Upper lobe of left lung (tissue), 6 donors: ENCODE measurements around the gene GLS. TPM values are rescaled to one million over a fixed set of nuclear protein-coding genes. Genes with fewer than 3 reads are reported as not detected.

Experiments used
- ATAC-seq, 2 donors: fragments of 200-7000 bp; cut with Tn5 transposase; one replicate each; pipeline ENCODE4 v1.9.1; 2022; ENCODE audit warnings: mild to moderate bottlenecking in 2 of 2, moderate library complexity in 2 of 2; ENCODE audit not compliant: low FRiP score in 2 of 2
- DNase-seq, 2 donors: peaks; one replicate each; pipeline ENCODE4 v3.0.0-alpha.2; 2019 to 2020
- H3K27ac ChIP-seq, 4 donors: fragments of 200-600 bp; sonication (generic); one replicate each; pipeline ENCODE4 v1.5.1; 2016 to 2019
- H3K27me3 ChIP-seq, 4 donors: fragments of 200-600 bp; sonication (generic); one replicate each; pipeline ENCODE4 v1.5.1; 2017 to 2019
- H3K36me3 ChIP-seq, 4 donors: fragments of 200-600 bp; sonication (generic); one replicate each; pipeline ENCODE4 v1.5.1; 2016 to 2019
- H3K4me1 ChIP-seq, 4 donors: fragments of 200-600 bp; sonication (generic); one replicate each; pipeline ENCODE4 v1.5.1; 2018 to 2019
- H3K4me3 ChIP-seq, 4 donors: fragments of 200-600 bp; sonication (generic); one replicate each; pipeline ENCODE4 v1.5.1; 2017 to 2019; ENCODE audit warnings: mild to moderate bottlenecking in 2 of 4, moderate library complexity in 1 of 4
- H3K9me3 ChIP-seq, 4 donors: fragments of 200-600 bp; sonication (generic); one replicate each; pipeline ENCODE4 v1.5.1; 2018 to 2019
- CTCF ChIP-seq, 6 experiments: fragments of 450-650 bp in 4 of 6; fragments of 200-600 bp in 2 of 6; sonication (generic) in 2 of 6; IDR thresholded peaks; one replicate each; pipeline ENCODE4 v1.5.1; 2016 to 2019; ENCODE audit warnings: antibody characterized with exemption in 6 of 6
- EP300 ChIP-seq, 4 donors: sonication (generic); formaldehyde crosslinking; IDR thresholded peaks; one replicate each; pipeline ENCODE4 v1.5.1; 2017; ENCODE audit warnings: antibody characterized with exemption in 4 of 4, control low read depth in 2 of 4
- POLR2A ChIP-seq, 4 donors: fragments of 450-650 bp; IDR thresholded peaks; one replicate each; pipeline ENCODE4 v1.5.1; 2016 to 2017; ENCODE audit warnings: antibody characterized with exemption in 4 of 4, mild to moderate bottlenecking in 2 of 4
- POLR2AphosphoS5 ChIP-seq, 2 donors: sonication (generic); formaldehyde crosslinking; IDR thresholded peaks; one replicate each; pipeline ENCODE4 v1.5.1; 2017; ENCODE audit warnings: antibody characterized with exemption in 2 of 2
- WGBS, 2 donors: methylation state at CpG; one replicate each; pipeline ENCODE4 v1.1.5; 2017 to 2018; 5-methylcytosine and 5-hydroxymethylcytosine counted together
- total RNA-seq, 6 donors: library from RNA; depleted of rRNA in 4 of 6; stranded (reverse); fragments of >200 nt in 4 of 6; gene quantifications; one replicate each; pipeline versions ENCODE4 v1.1.0 to v1.2.1, GENCODE V29; 2016 to 2021
- donor health status: DM: no; HTN: no; CAD: no; lungs with moderate emphysema.
- donor health status: DM: no; HTN: yes; CAD: no; lungs with severe emphysema.

GLS gene
- total RNA-seq, 6 donors from 2014 or later, result 126 to 401 (median 189) TPM

GRCh38 chr2:190972213-190972612 is 91.6 kb downstream of the GLS start:
- ATAC-seq, result peak in 1 of 2 donors; percentile 54
- H3K27ac ChIP-seq, result peak overlapping the region in 2 of 4 donors; percentile 2 to 57
- H3K9me3 ChIP-seq, result no peaks in the 10 kb centered on the region
- no peak overlapping the region for H3K4me3 ChIP-seq
- H3K27me3 ChIP-seq, result no peaks in the 10 kb centered on the region
- no peak for DNase-seq
- peaks cover 6 to 38% (median 21%) of the 10 kb centered on the region in 4 donors for H3K4me1 ChIP-seq
- no peak for TF ChIP-seq CTCF (IDR thresholded peaks at IDR 0.05)
- no peak for TF ChIP-seq EP300 (IDR thresholded peaks at IDR 0.05)
- TF ChIP-seq POLR2AphosphoS5 (IDR thresholded peaks at IDR 0.05), result peak in 1 of 2 donors; percentile 41
- H3K36me3 ChIP-seq, result peaks cover 50 to 98% (median 75%) of the 10 kb centered on the region in 4 donors
- WGBS, 2 donors, result 52 to 62% methylated on average over 2 of the region's 2 CpGs

- H3K4me3 ChIP-seq, result no peak overlapping the region
- H3K27ac ChIP-seq, result peak overlapping the region in 2 of 4 donors; percentile 17 to 64
- H3K4me1 ChIP-seq, result peaks cover 6 to 40% (median 21%) of the 10 kb centered on the region in 4 donors
- no peaks in the 10 kb centered on the region for H3K9me3 ChIP-seq
- ATAC-seq (no peak), DNase-seq (no peak)
- H3K27me3 ChIP-seq, result no peaks in the 10 kb centered on the region
- TF ChIP-seq EP300 (IDR thresholded peaks at IDR 0.05), result no peak
- no peak for TF ChIP-seq POLR2AphosphoS5 (IDR thresholded peaks at IDR 0.05)
- no peak for TF ChIP-seq POLR2A (IDR thresholded peaks at IDR 0.05)
- no peak for TF ChIP-seq CTCF (IDR thresholded peaks at IDR 0.05)
- peaks cover 50 to 98% (median 77%) of the 10 kb centered on the region in 4 donors for H3K36me3 ChIP-seq
- WGBS, 2 donors, result 72 to 78% methylated on average over 3 of the region's 3 CpGs
These were observed 92.2 kb downstream of the GLS start for GRCh38 chr2:190972846-190973245.

GRCh38 chr2:190973262-190973661 is 92.6 kb downstream of the GLS start:
- Histone ChIP-seq H3K4me3 (no peak overlapping the region), H3K36me3 (peaks cover 50 to 98% (median 78%) of the 10 kb centered on the region in 4 donors), H3K27me3 (no peaks in the 10 kb centered on the region), H3K4me1 (peaks cover 6 to 40% (median 21%) of the 10 kb centered on the region in 4 donors), H3K9me3 (no peaks in the 10 kb centered on the region), H3K27ac (peak overlapping the region in 2 of 4 donors; percentile 17 to 64)
- 95 to 100% methylated on average over 1 of the region's 1 CpG for WGBS, 2 donors
- no peak for ATAC-seq
- TF ChIP-seq CTCF (IDR thresholded peaks at IDR 0.05), result no peak
- no peak for TF ChIP-seq POLR2A (IDR thresholded peaks at IDR 0.05)
- TF ChIP-seq EP300 (IDR thresholded peaks at IDR 0.05), result no peak
- no peak for TF ChIP-seq POLR2AphosphoS5 (IDR thresholded peaks at IDR 0.05)
- no peak for DNase-seq

- Histone ChIP-seq H3K4me1 (peaks cover 6 to 42% (median 23%) of the 10 kb centered on the region in 4 donors), H3K27ac (peak overlapping the region in 3 of 4 donors; percentile 17 to 64 (median 27)), H3K36me3 (peaks cover 57 to 99% (median 79%) of the 10 kb centered on the region in 4 donors), H3K9me3 (no peaks in the 10 kb centered on the region), H3K27me3 (no peaks in the 10 kb centered on the region), H3K4me3 (no peak overlapping the region)
- no peak for TF ChIP-seq CTCF (IDR thresholded peaks at IDR 0.05)
- TF ChIP-seq POLR2A (IDR thresholded peaks at IDR 0.05), result no peak
- no peak for TF ChIP-seq EP300 (IDR thresholded peaks at IDR 0.05)
- TF ChIP-seq POLR2AphosphoS5 (IDR thresholded peaks at IDR 0.05), result no peak
- peak in 1 of 2 donors; percentile 13 for ATAC-seq
- WGBS, 2 donors, result 70 to 76% methylated on average over 11 of the region's 11 CpGs
- DNase-seq, result no peak
These were observed 93.4 kb downstream of the GLS start for GRCh38 chr2:190973726-190974628.
